ENCODE results near the gene LY9.

LY9 gene

DNA sequence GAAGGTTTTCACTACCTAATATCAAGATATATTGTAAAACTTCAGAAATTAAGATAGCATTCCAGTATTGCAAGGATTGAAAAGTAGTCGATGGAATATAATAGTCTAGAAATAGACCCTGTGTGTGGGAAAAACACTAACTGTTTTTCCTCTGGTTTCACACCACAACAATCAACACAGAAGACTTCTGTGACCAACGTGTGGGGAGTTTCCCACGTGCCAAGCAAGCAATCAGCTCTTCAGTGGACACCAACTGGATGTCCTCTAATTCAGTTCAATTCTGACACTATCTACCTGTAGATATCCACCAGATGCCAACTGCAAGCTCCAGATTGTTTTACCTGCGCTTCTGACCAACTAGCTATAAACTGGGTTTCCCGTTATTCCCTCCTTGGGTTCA is 54.6 kb downstream of the LY9 start:
- Histone ChIP-seq H3K9ac (ENCODE audit: insufficient read length, low read depth) (no peak overlapping the region), H3K4me3 (ENCODE audit: insufficient read length, low read depth) (no peak overlapping the region), H3K27me3 (ENCODE audit: insufficient read depth, insufficient read length) (no peaks in the 10 kb centered on the region), H3K36me3 (ENCODE audit: insufficient read depth, insufficient read length, low read length) (no peaks in the 10 kb centered on the region), H3K9me3 (ENCODE audit: insufficient read depth, low read length) (no peaks in the 10 kb centered on the region), H3K4me1 (ENCODE audit: insufficient read depth, insufficient read length) (no peaks in the 10 kb centered on the region)
- no peak for TF ChIP-seq YY1 (IDR thresholded peaks at IDR 0.05; ENCODE audit: insufficient read depth, insufficient read length)
- TF ChIP-seq ZNF274 (IDR thresholded peaks at IDR 0.05; ENCODE audit: low read depth, low read length), result no peak
- no peak for TF ChIP-seq SUZ12 (IDR thresholded peaks at IDR 0.05; ENCODE audit: extremely low read depth, insufficient read depth, insufficient read length)
- DNase-seq (ENCODE audit: low read depth, low spot score), result no peak

GRCh38 chr1:160850993-160851392 is 55.0 kb downstream of the LY9 start:
- no peak for TF ChIP-seq ZNF274 (IDR thresholded peaks at IDR 0.05; ENCODE audit: low read depth, low read length)
- no peak for TF ChIP-seq YY1 (IDR thresholded peaks at IDR 0.05; ENCODE audit: insufficient read depth, insufficient read length)
- no peak for TF ChIP-seq SUZ12 (IDR thresholded peaks at IDR 0.05; ENCODE audit: extremely low read depth, insufficient read depth, insufficient read length)

DNA sequence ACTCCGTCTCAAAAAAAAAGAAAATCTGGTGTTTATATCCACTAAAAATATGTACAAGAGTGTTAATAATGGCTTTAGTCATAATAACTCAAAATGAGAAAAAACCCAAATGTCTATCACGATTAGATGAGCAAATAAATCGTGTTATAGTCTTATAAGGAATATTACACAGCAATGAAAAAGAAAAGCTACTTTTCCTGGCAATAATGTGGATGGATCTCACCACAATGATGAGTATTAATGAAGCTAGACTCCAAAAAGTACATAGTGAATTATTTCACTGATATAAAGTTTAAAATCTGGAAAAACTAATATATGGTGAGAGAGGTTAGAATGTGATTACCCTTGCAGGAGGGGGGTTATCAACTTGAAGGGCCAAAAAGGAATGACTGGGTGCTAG is 57.0 kb downstream of the LY9 start:
- no peak overlapping the region for H3K9ac ChIP-seq (ENCODE audit: insufficient read length, low read depth)
- no peak for DNase-seq (ENCODE audit: low read depth, low spot score)
- H3K9me3 ChIP-seq (ENCODE audit: insufficient read depth, low read length), result no peaks in the 10 kb centered on the region
- H3K4me1 ChIP-seq (ENCODE audit: insufficient read depth, insufficient read length), result no peaks in the 10 kb centered on the region
- peaks cover 5% of the 10 kb centered on the region for H3K27me3 ChIP-seq (ENCODE audit: insufficient read depth, insufficient read length)
- no peak overlapping the region for H3K4me3 ChIP-seq (ENCODE audit: insufficient read length, low read depth)
- H3K36me3 ChIP-seq (ENCODE audit: insufficient read depth, insufficient read length, low read length), result no peaks in the 10 kb centered on the region
- TF ChIP-seq ZNF274 (IDR thresholded peaks at IDR 0.05; ENCODE audit: low read depth, low read length), result no peak

More at GRCh38 chr1:160850993-160851392, 55.0 kb downstream of the LY9 start:
- Histone ChIP-seq H3K27me3 (ENCODE audit: insufficient read depth, insufficient read length) (peaks cover 2% of the 10 kb centered on the region), H3K36me3 (ENCODE audit: insufficient read depth, insufficient read length, low read length) (no peaks in the 10 kb centered on the region), H3K9me3 (ENCODE audit: insufficient read depth, low read length) (no peaks in the 10 kb centered on the region), H3K4me1 (ENCODE audit: insufficient read depth, insufficient read length) (no peaks in the 10 kb centered on the region), H3K4me3 (ENCODE audit: insufficient read length, low read depth) (no peak overlapping the region), H3K9ac (ENCODE audit: insufficient read length, low read depth) (no peak overlapping the region)
- no peak for DNase-seq (ENCODE audit: low read depth, low spot score)

DNA sequence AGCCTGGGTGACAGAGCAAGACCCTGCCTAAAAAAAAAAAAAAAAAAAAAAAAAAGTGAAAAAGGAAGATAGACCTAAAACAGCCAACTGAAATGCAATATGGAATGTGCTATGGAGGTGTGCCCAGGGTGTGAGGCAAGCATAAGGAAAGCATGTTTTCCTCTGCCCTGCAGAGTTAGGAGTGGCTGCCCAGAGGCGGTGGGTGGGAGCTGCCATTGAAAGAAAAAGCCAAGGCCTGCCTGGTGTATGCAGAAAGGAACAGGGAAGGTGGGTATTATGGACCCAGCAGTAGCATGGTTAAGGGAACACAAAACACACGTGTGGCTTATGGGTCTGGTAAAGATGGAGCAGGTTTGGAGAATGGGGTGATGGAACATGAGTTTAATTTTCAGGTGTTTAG is 57.8 kb downstream of the LY9 start:
- Histone ChIP-seq H3K27me3 (ENCODE audit: insufficient read depth, insufficient read length) (peaks cover 5% of the 10 kb centered on the region), H3K9me3 (ENCODE audit: insufficient read depth, low read length) (no peaks in the 10 kb centered on the region), H3K9ac (ENCODE audit: insufficient read length, low read depth) (no peak overlapping the region), H3K4me1 (ENCODE audit: insufficient read depth, insufficient read length) (no peaks in the 10 kb centered on the region), H3K4me3 (ENCODE audit: insufficient read length, low read depth) (no peak overlapping the region), H3K36me3 (ENCODE audit: insufficient read depth, insufficient read length, low read length) (no peaks in the 10 kb centered on the region)
- no peak for TF ChIP-seq YY1 (IDR thresholded peaks at IDR 0.05; ENCODE audit: insufficient read depth, insufficient read length)
- TF ChIP-seq ZNF274 (IDR thresholded peaks at IDR 0.05; ENCODE audit: low read depth, low read length), result no peak
- TF ChIP-seq SUZ12 (IDR thresholded peaks at IDR 0.05; ENCODE audit: extremely low read depth, insufficient read depth, insufficient read length), result no peak
- DNase-seq (ENCODE audit: low read depth, low spot score), result no peak

- Histone ChIP-seq H3K4me1 (ENCODE audit: insufficient read depth, insufficient read length) (no peaks in the 10 kb centered on the region), H3K36me3 (ENCODE audit: insufficient read depth, insufficient read length, low read length) (no peaks in the 10 kb centered on the region), H3K27me3 (ENCODE audit: insufficient read depth, insufficient read length) (peaks cover 5% of the 10 kb centered on the region), H3K9me3 (ENCODE audit: insufficient read depth, low read length) (no peaks in the 10 kb centered on the region), H3K4me3 (ENCODE audit: insufficient read length, low read depth) (no peak overlapping the region), H3K9ac (ENCODE audit: insufficient read length, low read depth) (no peak overlapping the region)
- no peak for DNase-seq (ENCODE audit: low read depth, low spot score)
- TF ChIP-seq YY1 (IDR thresholded peaks at IDR 0.05; ENCODE audit: insufficient read depth, insufficient read length) (no peak), SUZ12 (IDR thresholded peaks at IDR 0.05; ENCODE audit: extremely low read depth, insufficient read depth, insufficient read length) (no peak), ZNF274 (IDR thresholded peaks at IDR 0.05; ENCODE audit: low read depth, low read length) (no peak)
Measured at GRCh38 chr1:160855181-160855981, 59.4 kb downstream of the LY9 start.

- Histone ChIP-seq H3K4me1 (ENCODE audit: insufficient read depth, insufficient read length) (peaks cover 10% of the 10 kb centered on the region), H3K9ac (ENCODE audit: insufficient read length, low read depth) (no peak overlapping the region), H3K9me3 (ENCODE audit: insufficient read depth, low read length) (no peaks in the 10 kb centered on the region), H3K4me3 (ENCODE audit: insufficient read length, low read depth) (no peak overlapping the region), H3K36me3 (ENCODE audit: insufficient read depth, insufficient read length, low read length) (no peaks in the 10 kb centered on the region), H3K27me3 (ENCODE audit: insufficient read depth, insufficient read length) (peaks cover 10% of the 10 kb centered on the region)
- TF ChIP-seq YY1 (IDR thresholded peaks at IDR 0.05; ENCODE audit: insufficient read depth, insufficient read length) (no peak), SUZ12 (IDR thresholded peaks at IDR 0.05; ENCODE audit: extremely low read depth, insufficient read depth, insufficient read length) (no peak), ZNF274 (IDR thresholded peaks at IDR 0.05; ENCODE audit: low read depth, low read length) (no peak)
- DNase-seq (ENCODE audit: low read depth, low spot score), result no peak
Measured at GRCh38 chr1:160858097-160858496, 62.1 kb downstream of the LY9 start.

DNA sequence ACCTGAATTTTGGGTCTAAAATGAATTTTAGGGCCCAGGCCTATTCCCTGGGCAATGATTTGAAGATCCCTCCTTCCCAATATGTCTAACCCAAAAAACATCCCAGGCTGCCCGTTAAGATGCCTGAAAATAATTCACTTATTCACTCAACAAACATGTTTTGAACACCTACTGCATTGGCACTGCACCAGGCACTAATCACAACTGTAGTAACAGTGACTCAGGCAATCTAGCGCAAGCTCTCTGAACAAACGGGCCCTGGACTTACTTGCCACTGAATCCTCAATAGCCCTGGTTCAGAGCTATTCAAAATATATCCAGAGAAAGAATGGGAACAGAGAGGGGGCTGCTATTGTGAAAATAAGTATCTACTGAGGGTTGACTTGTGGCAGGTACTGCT is 62.5 kb downstream of the LY9 start:
- Histone ChIP-seq H3K27me3 (ENCODE audit: insufficient read depth, insufficient read length) (peaks cover 10% of the 10 kb centered on the region), H3K9ac (ENCODE audit: insufficient read length, low read depth) (no peak overlapping the region), H3K9me3 (ENCODE audit: insufficient read depth, low read length) (no peaks in the 10 kb centered on the region), H3K4me3 (ENCODE audit: insufficient read length, low read depth) (no peak overlapping the region), H3K4me1 (ENCODE audit: insufficient read depth, insufficient read length) (peaks cover 10% of the 10 kb centered on the region), H3K36me3 (ENCODE audit: insufficient read depth, insufficient read length, low read length) (no peaks in the 10 kb centered on the region)
- TF ChIP-seq ZNF274 (IDR thresholded peaks at IDR 0.05; ENCODE audit: low read depth, low read length), result no peak
- no peak for TF ChIP-seq SUZ12 (IDR thresholded peaks at IDR 0.05; ENCODE audit: extremely low read depth, insufficient read depth, insufficient read length)
- TF ChIP-seq YY1 (IDR thresholded peaks at IDR 0.05; ENCODE audit: insufficient read depth, insufficient read length), result no peak
- no peak for DNase-seq (ENCODE audit: low read depth, low spot score)

Measured in NT2/D1 (cell line).